KMS-11 (cell line): ENCODE measurements around the gene LRRC7.

Experiments used
- H2AFZ ChIP-seq: fragments of 200-600 bp; sonication (generic); 2 replicates; pipeline ENCODE4 v1.6.1; 2016; ENCODE audit warnings: antibody characterized with exemption, mixed run types, low read depth
- H3K27ac ChIP-seq: fragments of 200-600 bp; sonication (generic); 2 replicates; pipeline ENCODE4 v1.6.1; 2016; ENCODE audit warnings: mild to moderate bottlenecking, mixed run types
- H3K27me3 ChIP-seq: fragments of 200-600 bp; sonication (generic); 2 replicates; pipeline ENCODE4 v1.6.1; 2017; ENCODE audit warnings: mild to moderate bottlenecking, low read depth, mixed run types, moderate library complexity; ENCODE audit not compliant: insufficient read depth
- H3K36me3 ChIP-seq: fragments of 200-600 bp; sonication (generic); 2 replicates; pipeline ENCODE4 v1.6.1; 2017; ENCODE audit warnings: mild to moderate bottlenecking, mixed run types; ENCODE audit not compliant: insufficient read depth
- H3K4me1 ChIP-seq: fragments of 200-600 bp; sonication (generic); 2 replicates; pipeline ENCODE4 v1.6.1; 2016; ENCODE audit warnings: mild to moderate bottlenecking, low read depth, mixed run types; ENCODE audit not compliant: poor library complexity, severe bottlenecking
- H3K4me2 ChIP-seq: fragments of 200-600 bp; sonication (generic); 2 replicates; pipeline ENCODE4 v1.7.0; 2016; ENCODE audit warnings: mild to moderate bottlenecking, mixed run types
- H3K4me3 ChIP-seq: fragments of 200-600 bp; sonication (generic); IDR thresholded peaks from 2 replicates; pipeline ENCODE4 v1.6.1; 2017; ENCODE audit warnings: low read depth, low read length, mixed read lengths; ENCODE audit not compliant: insufficient read depth
- H3K79me2 ChIP-seq: fragments of 200-600 bp; sonication (generic); 2 replicates; pipeline ENCODE4 v1.6.1; 2016; ENCODE audit warnings: low read depth, mixed run types; ENCODE audit not compliant: insufficient read depth
- H3K9ac ChIP-seq: fragments of 200-600 bp; sonication (generic); 2 replicates; pipeline ENCODE4 v1.6.1; 2016; ENCODE audit warnings: mild to moderate bottlenecking, mixed run types
- H4K20me1 ChIP-seq: fragments of 200-600 bp; sonication (generic); 2 replicates; pipeline ENCODE4 v1.6.1; 2016; ENCODE audit warnings: mild to moderate bottlenecking, mixed run types; ENCODE audit not compliant: insufficient read depth
- TF ChIP-seq, protein P1 (sequence below): fragments of 200-600 bp; sonication (generic); conservative IDR thresholded peaks from 2 replicates; pipeline ENCODE4 v1.6.1; 2017; ENCODE audit warnings: low read depth, mild to moderate bottlenecking, antibody characterized with exemption, low read length, moderate library complexity, mixed read lengths

Gene LRRC7

GRCh38 chr1:70090875-70091274 is 523.2 kb downstream of the LRRC7 start:
- H2AFZ ChIP-seq: no peak overlapping the region
- TF ChIP-seq, protein P1, sequence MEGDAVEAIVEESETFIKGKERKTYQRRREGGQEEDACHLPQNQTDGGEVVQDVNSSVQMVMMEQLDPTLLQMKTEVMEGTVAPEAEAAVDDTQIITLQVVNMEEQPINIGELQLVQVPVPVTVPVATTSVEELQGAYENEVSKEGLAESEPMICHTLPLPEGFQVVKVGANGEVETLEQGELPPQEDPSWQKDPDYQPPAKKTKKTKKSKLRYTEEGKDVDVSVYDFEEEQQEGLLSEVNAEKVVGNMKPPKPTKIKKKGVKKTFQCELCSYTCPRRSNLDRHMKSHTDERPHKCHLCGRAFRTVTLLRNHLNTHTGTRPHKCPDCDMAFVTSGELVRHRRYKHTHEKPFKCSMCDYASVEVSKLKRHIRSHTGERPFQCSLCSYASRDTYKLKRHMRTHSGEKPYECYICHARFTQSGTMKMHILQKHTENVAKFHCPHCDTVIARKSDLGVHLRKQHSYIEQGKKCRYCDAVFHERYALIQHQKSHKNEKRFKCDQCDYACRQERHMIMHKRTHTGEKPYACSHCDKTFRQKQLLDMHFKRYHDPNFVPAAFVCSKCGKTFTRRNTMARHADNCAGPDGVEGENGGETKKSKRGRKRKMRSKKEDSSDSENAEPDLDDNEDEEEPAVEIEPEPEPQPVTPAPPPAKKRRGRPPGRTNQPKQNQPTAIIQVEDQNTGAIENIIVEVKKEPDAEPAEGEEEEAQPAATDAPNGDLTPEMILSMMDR: no peak
- no peaks in the 10 kb centered on the region for H3K36me3 ChIP-seq
- H3K4me1 ChIP-seq: no peaks in the 10 kb centered on the region
- no peaks in the 10 kb centered on the region for H4K20me1 ChIP-seq
- H3K27ac ChIP-seq: no peak overlapping the region
- H3K9ac ChIP-seq: no peak overlapping the region
- H3K27me3 ChIP-seq: no peaks in the 10 kb centered on the region
- H3K79me2 ChIP-seq: no peaks in the 10 kb centered on the region
- no peak overlapping the region for H3K4me3 ChIP-seq
- H3K4me2 ChIP-seq: no peak overlapping the region

- no peaks in the 10 kb centered on the region for H3K79me2 ChIP-seq
- TF ChIP-seq, protein P1: no peak
These were observed 524.1 kb downstream of the LRRC7 start for GRCh38 chr1:70091811-70092210.

DNA sequence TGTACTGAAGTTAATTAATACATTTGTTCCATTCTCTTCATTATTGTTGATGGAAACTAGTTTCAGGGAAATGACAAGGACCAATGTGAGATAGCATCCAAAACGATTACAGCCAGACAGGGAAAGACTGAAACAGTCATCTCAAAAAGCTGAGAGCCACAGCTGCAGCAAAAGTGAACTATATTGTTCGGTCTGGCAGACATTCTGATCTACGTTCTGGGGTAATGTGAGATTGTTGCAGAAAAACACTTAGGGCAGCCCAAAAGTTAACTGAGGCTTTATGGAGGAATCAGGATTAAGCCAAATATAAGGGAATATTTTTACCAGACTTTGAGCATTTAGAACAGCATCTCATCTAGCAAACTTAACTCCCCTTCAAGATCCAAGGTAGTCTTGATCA is 524.8 kb downstream of the LRRC7 start:
- Histone ChIP-seq H3K27me3 (no peaks in the 10 kb centered on the region), H3K79me2 (no peaks in the 10 kb centered on the region), H3K4me2 (no peak overlapping the region), H3K4me1 (no peaks in the 10 kb centered on the region), H3K36me3 (no peaks in the 10 kb centered on the region), H3K27ac (no peak overlapping the region), H2AFZ (no peak overlapping the region), H3K4me3 (no peak overlapping the region), H3K9ac (no peak overlapping the region), H4K20me1 (no peaks in the 10 kb centered on the region)
- TF ChIP-seq, protein P1: no peak

More at GRCh38 chr1:70091811-70092210, 524.1 kb downstream of the LRRC7 start:
- Histone ChIP-seq H3K4me1 (no peaks in the 10 kb centered on the region), H3K4me3 (no peak overlapping the region), H4K20me1 (no peaks in the 10 kb centered on the region), H3K27ac (no peak overlapping the region), H3K36me3 (no peaks in the 10 kb centered on the region), H3K9ac (no peak overlapping the region), H3K4me2 (no peak overlapping the region), H3K27me3 (no peaks in the 10 kb centered on the region), H2AFZ (no peak overlapping the region)

DNA sequence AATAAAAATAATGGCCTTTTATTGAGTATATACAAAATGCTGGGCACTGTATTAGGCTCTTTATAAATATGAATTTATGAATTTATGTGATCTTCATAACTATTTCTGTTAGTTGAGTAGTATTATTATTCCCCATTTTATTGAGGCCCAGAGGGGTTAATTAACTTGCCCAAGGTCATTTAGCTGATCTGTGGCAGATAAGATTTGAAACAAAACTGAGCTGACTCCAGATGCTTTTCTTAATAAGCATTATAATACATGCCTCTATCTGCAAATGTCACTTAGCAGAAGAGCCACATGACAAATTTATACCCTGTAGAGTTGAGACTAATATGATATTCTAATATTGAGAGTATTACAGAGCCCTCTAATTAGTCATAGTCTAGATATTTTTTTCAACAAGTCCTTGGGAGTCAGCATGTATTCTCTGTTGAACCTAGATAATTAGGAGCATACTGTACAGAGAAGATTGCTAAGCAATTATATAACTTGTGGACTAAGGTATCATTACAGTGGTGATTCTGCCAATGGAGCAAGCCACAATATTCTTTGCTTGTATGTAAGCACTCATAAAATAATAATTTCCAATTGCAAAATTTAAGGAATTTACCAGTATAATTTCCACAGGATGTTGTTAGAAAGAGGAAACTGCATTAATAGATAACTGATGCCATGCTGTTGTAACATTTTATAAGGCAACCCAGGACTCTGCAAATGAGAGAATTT is 525.7 kb downstream of the LRRC7 start:
- no peak overlapping the region for H3K9ac ChIP-seq
- no peaks in the 10 kb centered on the region for H3K79me2 ChIP-seq
- no peaks in the 10 kb centered on the region for H4K20me1 ChIP-seq
- no peak overlapping the region for H3K27ac ChIP-seq
- H3K36me3 ChIP-seq: no peaks in the 10 kb centered on the region
- no peak overlapping the region for H3K4me2 ChIP-seq
- H3K4me3 ChIP-seq: no peak overlapping the region
- no peaks in the 10 kb centered on the region for H3K27me3 ChIP-seq
- no peak overlapping the region for H2AFZ ChIP-seq
- no peaks in the 10 kb centered on the region for H3K4me1 ChIP-seq
- TF ChIP-seq, protein P1: no peak
